ENCODE results near the gene PRKCSH. TPM values are rescaled to one million over a fixed set of nuclear protein-coding genes. Genes with fewer than 3 reads are reported as not detected.

The PRKCSH gene
- total RNA-seq, 1 donor from 2014 or later: 190 TPM

- intact Hi-C loops (cut with DNase I): no loop called here
- DNase-seq (ENCODE audit: low spot score) (no peak), ATAC-seq (no peak)
Measured at GRCh38 chr19:11485245-11485837, 49.9 kb downstream of the PRKCSH start.

GRCh38 chr19:11486661-11487503 lies 51.4 kb downstream of the PRKCSH start:
- intact Hi-C loops (cut with DNase I): no loop called here
- ATAC-seq (no peak), DNase-seq (ENCODE audit: low spot score) (no peak)

- ATAC-seq: no peak
- intact Hi-C loops (cut with DNase I): no loop called here
- no peak for DNase-seq (ENCODE audit: low spot score)
Measured at GRCh38 chr19:11489378-11489777, 53.9 kb downstream of the PRKCSH start.

- intact Hi-C loops (cut with DNase I): no loop called here
- DNase-seq (ENCODE audit: low spot score) (no peak), ATAC-seq (no peak)
Measured at GRCh38 chr19:11494634-11495285, 59.3 kb downstream of the PRKCSH start.

GRCh38 chr19:11495481-11495880 lies 60.0 kb downstream of the PRKCSH start:
- DNase-seq (ENCODE audit: low spot score) (no peak), ATAC-seq (no peak)
- intact Hi-C loops (cut with DNase I): no loop called here

GRCh38 chr19:11495885-11496284 lies 60.5 kb downstream of the PRKCSH start:
- intact Hi-C loops (cut with DNase I): no loop called here
- ATAC-seq (no peak), DNase-seq (ENCODE audit: low spot score) (no peak)

- peak; percentile 80 for DNase-seq (ENCODE audit: low spot score)
- peak; percentile 63 for ATAC-seq
- intact Hi-C loops (cut with DNase I): no loop called here
Measured at GRCh38 chr19:11496391-11497163, 61.1 kb downstream of the PRKCSH start.

- DNase-seq (ENCODE audit: low spot score) (no peak), ATAC-seq (no peak)
- intact Hi-C loops (cut with DNase I): no loop called here
Measured at GRCh38 chr19:11499220-11499726, 63.8 kb downstream of the PRKCSH start.

- no peak for DNase-seq (ENCODE audit: low spot score)
- no peak for ATAC-seq
- intact Hi-C loops (cut with DNase I): no loop called here
Measured at GRCh38 chr19:11499890-11500420, 64.5 kb downstream of the PRKCSH start.

Small RNA genes lying within 50 kb of the gene (microRNA-seq; reads per million reads assigned to microRNA genes)
- gene MIR7974: not detected

Other genes with a start within 250 kb of the PRKCSH start
- gene KANK2, start 238.1 kb upstream of the PRKCSH start, total RNA-seq: 296 TPM
- 15.5 TPM for gene ANGPTL8, start 196.0 kb upstream of the PRKCSH start, total RNA-seq
- 131 TPM for gene DOCK6, start 173.1 kb upstream of the PRKCSH start, total RNA-seq
- gene TSPAN16, start 139.5 kb upstream of the PRKCSH start, total RNA-seq: not detected
- 25.1 TPM for gene RAB3D, start 96.0 kb upstream of the PRKCSH start, total RNA-seq
- gene TMEM205, start 89.4 kb upstream of the PRKCSH start, total RNA-seq: 58.0 TPM
- 42.7 TPM for gene CCDC159, start 89.1 kb upstream of the PRKCSH start, total RNA-seq
- gene PLPPR2, start 80.2 kb upstream of the PRKCSH start, total RNA-seq: 27.5 TPM
- 1.3 TPM for gene SWSAP1, start 61.0 kb upstream of the PRKCSH start, total RNA-seq
- 5.2 TPM for gene EPOR, start 51.3 kb upstream of the PRKCSH start, total RNA-seq
- gene RGL3, start 16.3 kb upstream of the PRKCSH start, total RNA-seq: 14.4 TPM
- gene ODAD3, start 514 bp upstream of the PRKCSH start, total RNA-seq: 0.31 TPM
- gene ELAVL3, start 45.4 kb downstream of the PRKCSH start, total RNA-seq: 0.45 TPM
- 9.4 TPM for gene ZNF653, start 70.2 kb downstream of the PRKCSH start, total RNA-seq
- gene ECSIT, start 93.5 kb downstream of the PRKCSH start, total RNA-seq: 25.8 TPM
- gene CNN1, start 103.2 kb downstream of the PRKCSH start, total RNA-seq: 35.7 TPM
- 33.7 TPM for gene ELOF1, start 123.6 kb downstream of the PRKCSH start, total RNA-seq
- 19.7 TPM for gene ACP5, start 142.0 kb downstream of the PRKCSH start, total RNA-seq
- 13.6 TPM for gene ZNF627, start 161.8 kb downstream of the PRKCSH start, total RNA-seq